Heart right ventricle (tissue), 16 donors: ENCODE measurements around the gene DLX6. TPM values are rescaled to one million over a fixed set of nuclear protein-coding genes. Genes with fewer than 3 reads are reported as not detected.

ENCODE experiments used
- ATAC-seq, 8 donors: fragments of 200-7000 bp; cut with Tn5 transposase; one replicate each; pipeline ENCODE4 v1.9.1; 2020; ENCODE audit warnings: mild to moderate bottlenecking in 8 of 8, moderate library complexity in 8 of 8, moderate number of reproducible peaks in 1 of 8
- DNase-seq, 2 donors: peaks; one replicate each; pipeline ENCODE4 v3.0.0-alpha.2; 2020
- H3K27ac ChIP-seq, 10 donors: fragments of 200-600 bp; sonication (generic) in 2 of 10; one replicate each; pipeline versions ENCODE4 v1.5.0 to v1.8.0; 2020 to 2022; ENCODE audit warnings: mild to moderate bottlenecking in 3 of 10
- H3K27me3 ChIP-seq, 7 donors: fragments of 200-600 bp; one replicate each; pipeline ENCODE4 v1.8.0; 2021 to 2022; ENCODE audit warnings: mild to moderate bottlenecking in 2 of 7
- H3K36me3 ChIP-seq, 9 donors: fragments of 200-600 bp; sonication (generic) in 1 of 9; one replicate each; pipeline versions ENCODE4 v1.5.0 to v1.8.0; 2020 to 2022; ENCODE audit warnings: mild to moderate bottlenecking in 2 of 9
- H3K4me1 ChIP-seq, 9 donors: fragments of 200-600 bp; sonication (generic) in 1 of 9; one replicate each; pipeline versions ENCODE4 v1.5.0 to v1.8.0; 2020 to 2022; ENCODE audit warnings: mild to moderate bottlenecking in 4 of 9
- H3K4me3 ChIP-seq, 10 donors: fragments of 200-600 bp; sonication (generic) in 2 of 10; one replicate each; pipeline versions ENCODE4 v1.5.0 to v1.8.0; 2020 to 2022; ENCODE audit warnings: mild to moderate bottlenecking in 7 of 10, moderate library complexity in 2 of 10
- H3K9me3 ChIP-seq, 11 donors: fragments of 200-600 bp in 10 of 11; sonication (generic) in 2 of 11; one replicate each; pipeline versions ENCODE4 v1.5.0 to v1.8.0; 2013 to 2022; ENCODE audit warnings: mild to moderate bottlenecking in 2 of 11, control low read depth in 1 of 11, moderate library complexity in 1 of 11
- WGBS, 2 donors: extraction: QIAGEN DNeasy Blood & Tissue Kit; methylation state at CpG; one replicate each; pipeline ENCODE4 v1.1.7; 2013; ENCODE audit warnings: inconsistent platforms in 1 of 2; 5-methylcytosine and 5-hydroxymethylcytosine counted together
- intact Hi-C, 10 donors: fragments of 100-400 bp; cut with DNase I; formaldehyde crosslinking; loops; one replicate each; pipeline versions ENCODE4 v1.11.1 to v1.14.2; 2022
- polyA plus RNA-seq, 2 donors: library from polyadenylated mRNA; stranded (reverse); fragments of 200-250 nt; gene quantifications; one replicate each; pipeline ENCODE4 v1.2.3, GENCODE V29; 2013
- total RNA-seq, 10 donors: library from RNA; stranded (reverse); fragmentation: NEBNext Ultra II Directional in 3 of 10; extraction: Animal tissue kit (Norgen Biotek cat#: 25700) in 3 of 10; gene quantifications; one replicate each; pipeline versions ENCODE4 v1.2.1 to v1.2.4, GENCODE V29; 2021 to 2023
- TF ChIP-seq, protein P1 (sequence below), 9 donors: fragments of 200-600 bp; sonication (generic) in 2 of 9; IDR thresholded peaks; one replicate each; pipeline versions ENCODE4 v1.5.0 to v1.8.0; 2021 to 2022; ENCODE audit warnings: antibody characterized with exemption in 9 of 9, mild to moderate bottlenecking in 5 of 9, moderate library complexity in 1 of 9
- donor health status: Arrhythmogenic right ventricular cardiomyopathy.
- donor health status: ischemic (EF 13 %, LVEDD 7.1; RV severe dilation, severe dysfunction).
- donor health status: healthy with polysubstance abuse.
- donor health status: DM: no; HTN: yes; CAD: no.
- donor health status: DM: no; HTN: no; CAD: no.
- donor health status: ischemic (EF 25% LVEDD 6.9; RV normal size, moderate dysfunction).
- donor health status: ischemic (EF 25% LVEDD 5.7; RV mildly dilated, moderate dysfunction).
- donor health status: healthy.
- donor health status: DM: yes; HTN: yes; CAD: no.
- donor health status: Ischemic cardiomyopathy.
- donor health status: ischemic (EF 35%, LVEDD 5.7; RV mildly dilated, moderate dysfunction).
- donor health status: nonischemic (EF 11% LVEDD 7.7; RV severe dilation, severe dysfunction).
- donor health status: DM: yes; HTN: yes; CAD: no.
- donor health status: PGD.
- donor health status: ischemic (EF 29% LVEDD 5.4; RV normal size, mild dysfunction).
- donor health status: nonischemic (EF 23%, LVEDD 6.1; RV moderate dilation, normal function).

DLX6 gene
- total and polyA plus RNA-seq, 12 donors: not detected

DNA sequence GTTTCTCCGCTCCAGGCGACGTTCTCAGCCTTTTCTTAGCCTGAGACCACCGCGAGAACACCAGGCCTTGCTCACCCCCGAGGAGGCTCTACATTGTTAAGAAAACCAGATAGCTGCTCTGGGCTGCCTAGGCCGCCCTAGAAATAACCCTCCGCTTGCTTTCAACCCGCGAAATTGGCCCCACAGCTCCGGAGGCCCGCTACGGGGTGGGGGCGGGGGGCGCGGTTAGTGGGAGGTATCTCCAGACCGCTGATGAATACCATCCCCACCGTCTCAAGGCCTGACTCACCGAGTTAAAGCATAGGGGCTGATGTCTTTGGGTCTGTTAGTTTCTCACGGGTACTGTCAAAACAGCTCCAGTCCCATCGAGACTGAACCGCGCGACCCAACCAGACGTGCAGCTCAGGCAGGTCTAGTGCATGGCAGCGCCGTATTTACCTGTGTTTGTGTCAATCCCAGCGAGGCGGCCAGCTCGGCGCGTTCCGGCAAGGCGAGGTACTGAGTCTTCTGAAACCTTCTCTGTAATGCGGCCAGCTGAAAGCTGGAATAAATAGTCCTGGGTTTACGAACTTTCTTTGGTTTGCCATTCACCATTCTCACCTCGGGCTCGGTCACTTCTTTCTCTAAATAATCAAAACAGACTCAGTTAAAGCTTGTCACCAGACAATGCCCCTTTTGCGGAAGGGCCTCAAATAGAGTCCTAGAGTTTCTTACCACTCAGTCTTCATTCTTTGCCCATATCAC is 16.6 kb downstream of the DLX6 start:
- Histone ChIP-seq H3K4me1 (peaks cover 6 to 69% (median 50%) of the 10 kb centered on the region in 9 donors), H3K27me3 (peaks cover 35 to 100% (median 100%) of the 10 kb centered on the region in 7 donors), H3K4me3 (peak overlapping the region in 2 of 10 donors; percentile 16 to 21), H3K27ac (no peak overlapping the region), H3K36me3 (no peaks in the 10 kb centered on the region), H3K9me3 (no peaks in the 10 kb centered on the region)
- intact Hi-C loops: loop anchor here in 6 of 10 donors (5.0 to 10.0 kb wide), 4 partner anchors 607 to 1107 kb away; no protein-coding TSS in a partner anchor
- 7 to 13% methylated on average over 39 of the region's 39 CpGs for WGBS, 2 donors
- TF ChIP-seq, protein P1, sequence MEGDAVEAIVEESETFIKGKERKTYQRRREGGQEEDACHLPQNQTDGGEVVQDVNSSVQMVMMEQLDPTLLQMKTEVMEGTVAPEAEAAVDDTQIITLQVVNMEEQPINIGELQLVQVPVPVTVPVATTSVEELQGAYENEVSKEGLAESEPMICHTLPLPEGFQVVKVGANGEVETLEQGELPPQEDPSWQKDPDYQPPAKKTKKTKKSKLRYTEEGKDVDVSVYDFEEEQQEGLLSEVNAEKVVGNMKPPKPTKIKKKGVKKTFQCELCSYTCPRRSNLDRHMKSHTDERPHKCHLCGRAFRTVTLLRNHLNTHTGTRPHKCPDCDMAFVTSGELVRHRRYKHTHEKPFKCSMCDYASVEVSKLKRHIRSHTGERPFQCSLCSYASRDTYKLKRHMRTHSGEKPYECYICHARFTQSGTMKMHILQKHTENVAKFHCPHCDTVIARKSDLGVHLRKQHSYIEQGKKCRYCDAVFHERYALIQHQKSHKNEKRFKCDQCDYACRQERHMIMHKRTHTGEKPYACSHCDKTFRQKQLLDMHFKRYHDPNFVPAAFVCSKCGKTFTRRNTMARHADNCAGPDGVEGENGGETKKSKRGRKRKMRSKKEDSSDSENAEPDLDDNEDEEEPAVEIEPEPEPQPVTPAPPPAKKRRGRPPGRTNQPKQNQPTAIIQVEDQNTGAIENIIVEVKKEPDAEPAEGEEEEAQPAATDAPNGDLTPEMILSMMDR (IDR thresholded peaks at IDR 0.05): no peak
- DNase-seq: no peak
- ATAC-seq: no peak

GRCh38 chr7:97022491-97023306 is 17.3 kb downstream of the DLX6 start:
- Histone ChIP-seq H3K4me1 (peaks cover 2 to 70% (median 49%) of the 10 kb centered on the region in 9 donors), H3K36me3 (no peaks in the 10 kb centered on the region), H3K27ac (no peak overlapping the region), H3K9me3 (no peaks in the 10 kb centered on the region), H3K4me3 (no peak overlapping the region), H3K27me3 (peaks cover 30 to 100% (median 99%) of the 10 kb centered on the region in 7 donors)
- TF ChIP-seq, protein P1 (IDR thresholded peaks at IDR 0.05): no peak
- 7% methylated on average over 35 of the region's 35 CpGs for WGBS, 2 donors
- DNase-seq: no peak
- ATAC-seq: no peak
- intact Hi-C loops: loop anchor here in 6 of 10 donors (5.0 to 10.0 kb wide), 4 partner anchors 608 to 1108 kb away; no protein-coding TSS in a partner anchor

DNA sequence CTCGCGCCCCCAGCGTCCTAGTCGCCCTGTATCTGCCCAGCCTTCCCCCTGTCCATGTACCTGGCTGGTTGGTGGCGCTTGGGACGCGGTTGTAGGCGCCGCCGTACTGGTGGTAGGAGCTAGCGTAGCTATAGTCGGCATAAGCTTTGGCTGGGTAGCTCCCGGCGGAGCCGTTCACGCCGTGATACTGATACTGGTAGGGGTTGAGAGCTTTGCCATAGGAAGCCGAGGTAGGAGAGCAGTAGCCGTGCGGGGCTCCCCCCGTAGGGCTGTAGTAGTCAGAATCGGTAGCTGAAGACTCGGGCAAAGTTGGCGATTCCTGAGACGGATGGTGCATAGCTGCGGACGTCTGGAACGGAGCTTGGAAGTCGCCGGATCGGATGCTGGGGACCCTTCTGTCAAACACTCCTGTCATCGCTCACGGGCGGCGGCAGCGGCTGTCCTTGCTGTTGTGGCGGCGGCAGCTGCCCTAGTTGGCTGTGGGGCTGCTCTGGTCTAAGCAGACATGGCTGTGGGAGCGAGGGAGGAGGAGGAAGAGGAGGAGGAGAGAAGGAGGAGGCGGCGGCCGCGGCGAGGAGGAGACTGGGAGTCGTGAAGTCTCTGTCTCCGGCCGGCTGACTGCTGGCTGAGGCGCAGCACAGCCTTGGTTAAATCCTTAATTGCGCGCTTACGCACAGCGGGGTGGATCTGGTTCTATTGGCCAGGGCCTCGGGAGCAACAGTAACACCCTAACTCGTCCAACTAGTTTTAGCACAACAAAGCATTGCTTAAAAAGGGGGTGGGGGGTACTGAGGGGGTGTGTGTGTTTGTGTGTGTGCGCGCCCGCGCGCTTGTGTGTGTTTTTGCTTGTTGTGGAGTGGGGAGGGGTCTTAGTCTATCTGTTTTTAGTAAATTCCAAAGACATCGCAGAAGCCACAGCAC is 19.1 kb downstream of the DLX6 start, which contains the start of gene DLX5:
Gene DLX5, minus strand, starts transcription at position 623 of the 921 bp plus-strand sequence. Its CDS starts 208 bp downstream, at position 415.
- H3K4me1 ChIP-seq: peaks cover 2 to 63% (median 37%) of the 10 kb centered on the region in 9 donors
- ATAC-seq (peak; percentile 31 to 59 (median 41)), DNase-seq (peak in 1 of 2 donors; percentile 17)
- peak within 1 kb of the TSS in 1 of 10 donors; percentile 19 for H3K27ac ChIP-seq
- no peaks in the 10 kb centered on the region for H3K36me3 ChIP-seq
- H3K27me3 ChIP-seq: peaks cover 25 to 99% (median 96%) of the 10 kb centered on the region in 7 donors
- no peaks in the 10 kb centered on the region for H3K9me3 ChIP-seq
- WGBS, 2 donors: 1% methylated on average over 60 of the region's 60 CpGs
- H3K4me3 ChIP-seq: peak within 1 kb of the TSS in 9 of 10 donors; percentile 16 to 54 (median 47)
- TF ChIP-seq, protein P1 (IDR thresholded peaks at IDR 0.05): no peak
- intact Hi-C loops: loop anchor here (5.0 to 10.0 kb wide), 8 partner anchors 607 to 1112 kb away; no protein-coding TSS in a partner anchor
